ENCODE data around the gene AMOTL2.

GRCh38 chr3:134313847-134314587 is 60.2 kb downstream of the AMOTL2 start:
- no peak for TF ChIP-seq CTCF (IDR thresholded peaks at IDR 0.05)
- no peak for TF ChIP-seq POLR2A (IDR thresholded peaks at IDR 0.05)
